ENCODE measurements around the gene CCDC188.

The CCDC188 gene

GRCh38 chr22:20158391-20159036, 7.7 kb upstream of the CCDC188 start:
- H3K4me3 ChIP-seq (ENCODE audit: low read length in 2 of 2): no peak overlapping the region
- H3K27ac ChIP-seq (ENCODE audit: low read depth in 2 of 2, low read length in 2 of 2): no peak overlapping the region
- H3K9me3 ChIP-seq (ENCODE audit: control insufficient read depth in 2 of 2, low read length in 2 of 2): no peaks in the 10 kb centered on the region
- H3K36me3 ChIP-seq (ENCODE audit: control insufficient read depth in 2 of 2, insufficient read depth in 2 of 2, low read length in 2 of 2): no peaks in the 10 kb centered on the region
- no peaks in the 10 kb centered on the region for H3K4me1 ChIP-seq (ENCODE audit: control insufficient read depth in 2 of 2, insufficient read depth in 2 of 2, low read length in 2 of 2)
- H3K9ac ChIP-seq (ENCODE audit: low read depth in 1 of 2, low read length in 2 of 2): no peak overlapping the region
- peaks cover 0 to 2% of the 10 kb centered on the region in 2 donors for H3K27me3 ChIP-seq (ENCODE audit: control insufficient read depth in 2 of 2, insufficient read depth in 2 of 2, low read length in 2 of 2)

- Histone ChIP-seq H3K9ac (ENCODE audit: low read depth in 1 of 2, low read length in 2 of 2) (no peak overlapping the region), H3K4me1 (ENCODE audit: control insufficient read depth in 2 of 2, insufficient read depth in 2 of 2, low read length in 2 of 2) (no peaks in the 10 kb centered on the region), H3K9me3 (ENCODE audit: control insufficient read depth in 2 of 2, low read length in 2 of 2) (no peaks in the 10 kb centered on the region), H3K36me3 (ENCODE audit: control insufficient read depth in 2 of 2, insufficient read depth in 2 of 2, low read length in 2 of 2) (no peaks in the 10 kb centered on the region), H3K27me3 (ENCODE audit: control insufficient read depth in 2 of 2, insufficient read depth in 2 of 2, low read length in 2 of 2) (peaks cover 0 to 2% of the 10 kb centered on the region in 2 donors), H3K4me3 (ENCODE audit: low read length in 2 of 2) (no peak overlapping the region), H3K27ac (ENCODE audit: low read depth in 2 of 2, low read length in 2 of 2) (no peak overlapping the region)
Measured at GRCh38 chr22:20157430-20158183, 6.8 kb upstream of the CCDC188 start.

- Histone ChIP-seq H3K4me3 (ENCODE audit: low read length in 2 of 2) (no peak overlapping the region), H3K27me3 (ENCODE audit: control insufficient read depth in 2 of 2, insufficient read depth in 2 of 2, low read length in 2 of 2) (peaks cover 0 to 2% of the 10 kb centered on the region in 2 donors), H3K27ac (ENCODE audit: low read depth in 2 of 2, low read length in 2 of 2) (no peak overlapping the region), H3K4me1 (ENCODE audit: control insufficient read depth in 2 of 2, insufficient read depth in 2 of 2, low read length in 2 of 2) (no peaks in the 10 kb centered on the region), H3K9me3 (ENCODE audit: control insufficient read depth in 2 of 2, low read length in 2 of 2) (no peaks in the 10 kb centered on the region), H3K36me3 (ENCODE audit: control insufficient read depth in 2 of 2, insufficient read depth in 2 of 2, low read length in 2 of 2) (no peaks in the 10 kb centered on the region), H3K9ac (ENCODE audit: low read depth in 1 of 2, low read length in 2 of 2) (no peak overlapping the region)
Measured at GRCh38 chr22:20156611-20157429, 6.0 kb upstream of the CCDC188 start.

- H3K4me3 ChIP-seq (ENCODE audit: low read length in 2 of 2): no peak overlapping the region
- no peaks in the 10 kb centered on the region for H3K36me3 ChIP-seq (ENCODE audit: control insufficient read depth in 2 of 2, insufficient read depth in 2 of 2, low read length in 2 of 2)
- no peaks in the 10 kb centered on the region for H3K4me1 ChIP-seq (ENCODE audit: control insufficient read depth in 2 of 2, insufficient read depth in 2 of 2, low read length in 2 of 2)
- no peaks in the 10 kb centered on the region for H3K9me3 ChIP-seq (ENCODE audit: control insufficient read depth in 2 of 2, low read length in 2 of 2)
- peaks cover 0 to 2% of the 10 kb centered on the region in 2 donors for H3K27me3 ChIP-seq (ENCODE audit: control insufficient read depth in 2 of 2, insufficient read depth in 2 of 2, low read length in 2 of 2)
- H3K9ac ChIP-seq (ENCODE audit: low read depth in 1 of 2, low read length in 2 of 2): no peak overlapping the region
- no peak overlapping the region for H3K27ac ChIP-seq (ENCODE audit: low read depth in 2 of 2, low read length in 2 of 2)
Measured at GRCh38 chr22:20156042-20156389, 5.2 kb upstream of the CCDC188 start.

- H3K9me3 ChIP-seq (ENCODE audit: control insufficient read depth in 2 of 2, low read length in 2 of 2): no peaks in the 10 kb centered on the region
- H3K4me3 ChIP-seq (ENCODE audit: low read length in 2 of 2): no peak overlapping the region
- no peak overlapping the region for H3K9ac ChIP-seq (ENCODE audit: low read depth in 1 of 2, low read length in 2 of 2)
- H3K27ac ChIP-seq (ENCODE audit: low read depth in 2 of 2, low read length in 2 of 2): no peak overlapping the region
- no peaks in the 10 kb centered on the region for H3K4me1 ChIP-seq (ENCODE audit: control insufficient read depth in 2 of 2, insufficient read depth in 2 of 2, low read length in 2 of 2)
- peaks cover 0 to 2% of the 10 kb centered on the region in 2 donors for H3K27me3 ChIP-seq (ENCODE audit: control insufficient read depth in 2 of 2, insufficient read depth in 2 of 2, low read length in 2 of 2)
- no peaks in the 10 kb centered on the region for H3K36me3 ChIP-seq (ENCODE audit: control insufficient read depth in 2 of 2, insufficient read depth in 2 of 2, low read length in 2 of 2)
Measured at GRCh38 chr22:20155330-20156041, 4.6 kb upstream of the CCDC188 start.

GRCh38 chr22:20154602-20155187, 3.8 kb upstream of the CCDC188 start:
- H3K9ac ChIP-seq (ENCODE audit: low read depth in 1 of 2, low read length in 2 of 2): no peak overlapping the region
- no peaks in the 10 kb centered on the region for H3K36me3 ChIP-seq (ENCODE audit: control insufficient read depth in 2 of 2, insufficient read depth in 2 of 2, low read length in 2 of 2)
- H3K4me1 ChIP-seq (ENCODE audit: control insufficient read depth in 2 of 2, insufficient read depth in 2 of 2, low read length in 2 of 2): no peaks in the 10 kb centered on the region
- H3K9me3 ChIP-seq (ENCODE audit: control insufficient read depth in 2 of 2, low read length in 2 of 2): no peaks in the 10 kb centered on the region
- no peak overlapping the region for H3K4me3 ChIP-seq (ENCODE audit: low read length in 2 of 2)
- no peak overlapping the region for H3K27ac ChIP-seq (ENCODE audit: low read depth in 2 of 2, low read length in 2 of 2)
- peaks cover 0 to 2% of the 10 kb centered on the region in 2 donors for H3K27me3 ChIP-seq (ENCODE audit: control insufficient read depth in 2 of 2, insufficient read depth in 2 of 2, low read length in 2 of 2)

GRCh38 chr22:20153945-20154344, 3.1 kb upstream of the CCDC188 start:
- Histone ChIP-seq H3K4me3 (ENCODE audit: low read length in 2 of 2) (no peak overlapping the region), H3K36me3 (ENCODE audit: control insufficient read depth in 2 of 2, insufficient read depth in 2 of 2, low read length in 2 of 2) (no peaks in the 10 kb centered on the region), H3K9me3 (ENCODE audit: control insufficient read depth in 2 of 2, low read length in 2 of 2) (no peaks in the 10 kb centered on the region), H3K4me1 (ENCODE audit: control insufficient read depth in 2 of 2, insufficient read depth in 2 of 2, low read length in 2 of 2) (no peaks in the 10 kb centered on the region), H3K27me3 (ENCODE audit: control insufficient read depth in 2 of 2, insufficient read depth in 2 of 2, low read length in 2 of 2) (peaks cover 0 to 2% of the 10 kb centered on the region in 2 donors), H3K27ac (ENCODE audit: low read depth in 2 of 2, low read length in 2 of 2) (no peak overlapping the region), H3K9ac (ENCODE audit: low read depth in 1 of 2, low read length in 2 of 2) (no peak overlapping the region)

GRCh38 chr22:20152464-20152890, 1.6 kb upstream of the CCDC188 start:
- Histone ChIP-seq H3K4me1 (ENCODE audit: control insufficient read depth in 2 of 2, insufficient read depth in 2 of 2, low read length in 2 of 2) (no peaks in the 10 kb centered on the region), H3K27me3 (ENCODE audit: control insufficient read depth in 2 of 2, insufficient read depth in 2 of 2, low read length in 2 of 2) (peaks cover 0 to 2% of the 10 kb centered on the region in 2 donors), H3K9ac (ENCODE audit: low read depth in 1 of 2, low read length in 2 of 2) (no peak overlapping the region), H3K4me3 (ENCODE audit: low read length in 2 of 2) (no peak overlapping the region), H3K27ac (ENCODE audit: low read depth in 2 of 2, low read length in 2 of 2) (no peak overlapping the region), H3K36me3 (ENCODE audit: control insufficient read depth in 2 of 2, insufficient read depth in 2 of 2, low read length in 2 of 2) (no peaks in the 10 kb centered on the region), H3K9me3 (ENCODE audit: control insufficient read depth in 2 of 2, low read length in 2 of 2) (no peaks in the 10 kb centered on the region)

- no peaks in the 10 kb centered on the region for H3K4me1 ChIP-seq (ENCODE audit: control insufficient read depth in 2 of 2, insufficient read depth in 2 of 2, low read length in 2 of 2)
- no peaks in the 10 kb centered on the region for H3K9me3 ChIP-seq (ENCODE audit: control insufficient read depth in 2 of 2, low read length in 2 of 2)
- peaks cover 0 to 2% of the 10 kb centered on the region in 2 donors for H3K27me3 ChIP-seq (ENCODE audit: control insufficient read depth in 2 of 2, insufficient read depth in 2 of 2, low read length in 2 of 2)
- H3K27ac ChIP-seq (ENCODE audit: low read depth in 2 of 2, low read length in 2 of 2): no peak overlapping the region
- H3K36me3 ChIP-seq (ENCODE audit: control insufficient read depth in 2 of 2, insufficient read depth in 2 of 2, low read length in 2 of 2): no peaks in the 10 kb centered on the region
- no peak overlapping the region for H3K4me3 ChIP-seq (ENCODE audit: low read length in 2 of 2)
- H3K9ac ChIP-seq (ENCODE audit: low read depth in 1 of 2, low read length in 2 of 2): no peak overlapping the region
Measured at GRCh38 chr22:20151276-20151588, 377 bp upstream of the CCDC188 start.

All from mucosa of rectum (tissue), 2 donors.